Left kidney (tissue), 2 donors: ENCODE results near the gene LAMB3. TPM values are rescaled to one million over a fixed set of nuclear protein-coding genes. Genes with fewer than 3 reads are reported as not detected.

ENCODE experiments used
- DNase-seq: peaks from one replicate; pipeline ENCODE4 v3.0.0-alpha.2; 2013
- polyA plus RNA-seq: library from polyadenylated mRNA; unstranded; fragments of 120-200 nt; gene quantifications from one replicate; pipeline ENCODE4 v1.2.1, GENCODE V29; 2013; ENCODE audit not compliant: insufficient read length

Gene LAMB3
- polyA plus RNA-seq, 1 donor, result 0.58 TPM

DNA sequence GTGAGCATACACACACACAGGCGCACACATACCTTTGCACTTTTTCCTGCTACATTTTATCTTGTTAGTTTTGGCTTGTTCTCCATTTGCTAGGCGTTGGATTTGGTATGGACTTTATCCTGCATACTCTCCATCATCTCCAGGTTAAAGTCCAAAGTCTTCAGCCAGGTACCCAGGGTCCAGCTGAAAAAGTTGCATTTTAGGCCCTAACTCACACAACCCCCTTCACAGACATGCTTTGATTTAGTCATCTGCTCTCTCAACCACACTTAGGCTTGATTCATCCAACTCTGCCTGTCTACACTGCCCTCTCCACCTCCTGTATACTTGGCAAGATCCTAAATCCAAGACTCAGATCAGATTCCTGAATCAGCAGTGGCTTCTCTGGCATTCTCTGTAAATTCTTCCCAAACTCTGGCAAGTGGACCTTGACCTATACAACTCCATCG lies 10.7 kb upstream of the LAMB3 start:
- DNase-seq, result no peak

DNA sequence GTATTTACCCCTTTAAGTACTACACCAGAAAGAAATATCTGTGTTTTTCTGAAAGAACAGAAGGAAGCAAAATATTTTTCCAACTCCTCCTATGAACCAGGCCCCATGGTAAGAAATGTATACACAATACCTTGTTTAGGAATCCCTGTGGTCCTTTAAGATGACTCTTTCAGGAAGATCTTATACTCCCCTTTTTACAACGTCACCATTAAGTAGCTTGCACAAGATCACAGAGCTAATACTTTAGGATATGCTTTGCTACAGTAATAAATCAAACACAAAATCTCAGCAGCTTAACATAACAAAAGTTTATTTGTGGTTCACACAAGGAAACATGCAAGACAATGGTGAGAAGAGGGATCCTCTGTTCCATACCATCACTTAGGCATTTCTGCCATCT lies 8.8 kb upstream of the LAMB3 start:
- no peak for DNase-seq

DNA sequence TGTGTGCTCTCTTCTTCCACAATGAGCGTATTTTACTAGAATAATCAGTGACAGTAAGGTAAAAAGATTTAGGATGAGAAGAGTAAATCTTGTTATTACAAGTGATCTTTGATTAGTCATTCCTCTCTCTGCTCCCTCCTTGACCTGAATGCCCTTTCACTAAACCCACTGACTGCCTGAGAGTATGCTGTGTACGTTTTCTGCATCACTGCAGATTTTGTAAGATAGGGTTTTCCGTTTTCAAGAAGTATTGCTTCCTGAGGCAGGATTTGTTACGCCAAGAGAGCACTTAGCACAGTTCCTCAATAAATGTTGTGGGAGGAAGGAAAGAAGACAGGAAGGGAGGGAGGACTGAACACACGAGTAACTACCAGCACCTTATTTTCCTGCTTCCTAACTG lies 7.7 kb upstream of the LAMB3 start:
- DNase-seq, result no peak

DNA sequence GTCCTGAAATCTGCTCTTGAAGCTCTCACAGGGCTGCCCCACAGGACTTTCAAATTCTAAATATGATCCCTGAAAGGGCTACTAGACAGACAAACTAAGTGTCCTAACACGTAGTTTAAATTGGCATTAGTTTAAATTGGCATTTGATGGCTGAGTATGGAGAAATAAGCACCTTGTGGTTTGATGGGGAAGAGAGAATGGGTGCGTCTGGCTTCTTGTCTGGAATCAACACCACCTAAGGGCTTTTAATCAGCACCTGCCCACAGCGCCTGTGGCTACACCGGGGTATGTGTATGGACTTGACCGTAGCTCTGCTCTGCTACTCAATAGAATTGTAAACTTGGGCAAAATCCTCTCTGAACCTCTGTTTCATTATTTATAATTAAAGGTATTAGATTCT lies 5.7 kb upstream of the LAMB3 start:
- no peak for DNase-seq

DNA sequence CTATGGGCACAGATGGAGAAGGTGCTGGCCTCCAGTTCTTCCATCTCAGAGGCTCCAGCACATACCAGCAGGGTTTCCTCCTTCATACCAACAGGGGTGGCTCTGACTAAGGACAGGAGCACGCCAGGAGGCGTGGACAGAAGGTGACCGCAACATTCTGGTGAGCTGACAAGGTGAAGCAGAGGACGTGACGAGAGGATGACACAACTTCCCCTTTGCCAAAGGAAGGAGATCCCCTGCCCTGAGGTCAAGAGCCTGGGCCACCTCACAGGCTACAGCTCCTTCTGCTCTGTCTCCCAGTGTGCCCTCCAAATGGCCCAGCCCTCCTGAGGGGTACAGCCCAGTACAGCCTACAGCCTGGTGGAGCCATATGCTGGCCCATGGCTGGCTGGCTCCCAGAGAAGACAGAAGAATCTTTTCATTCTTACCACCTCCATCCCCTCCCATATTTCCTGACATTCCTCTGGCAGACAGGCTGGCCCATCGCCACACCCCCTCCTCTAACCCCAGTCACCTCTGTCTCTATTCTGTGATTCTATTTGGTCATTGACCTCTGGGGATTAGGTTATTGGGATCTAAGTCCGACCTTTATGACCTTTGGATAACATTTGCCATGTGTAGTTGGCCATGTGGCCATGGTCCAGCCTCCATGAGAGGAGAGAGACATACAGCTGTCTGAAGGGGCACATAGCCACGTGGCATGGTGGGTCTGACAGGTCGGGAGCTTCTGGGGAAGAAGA lies 5.1 kb upstream of the LAMB3 start:
- no peak for DNase-seq

DNA sequence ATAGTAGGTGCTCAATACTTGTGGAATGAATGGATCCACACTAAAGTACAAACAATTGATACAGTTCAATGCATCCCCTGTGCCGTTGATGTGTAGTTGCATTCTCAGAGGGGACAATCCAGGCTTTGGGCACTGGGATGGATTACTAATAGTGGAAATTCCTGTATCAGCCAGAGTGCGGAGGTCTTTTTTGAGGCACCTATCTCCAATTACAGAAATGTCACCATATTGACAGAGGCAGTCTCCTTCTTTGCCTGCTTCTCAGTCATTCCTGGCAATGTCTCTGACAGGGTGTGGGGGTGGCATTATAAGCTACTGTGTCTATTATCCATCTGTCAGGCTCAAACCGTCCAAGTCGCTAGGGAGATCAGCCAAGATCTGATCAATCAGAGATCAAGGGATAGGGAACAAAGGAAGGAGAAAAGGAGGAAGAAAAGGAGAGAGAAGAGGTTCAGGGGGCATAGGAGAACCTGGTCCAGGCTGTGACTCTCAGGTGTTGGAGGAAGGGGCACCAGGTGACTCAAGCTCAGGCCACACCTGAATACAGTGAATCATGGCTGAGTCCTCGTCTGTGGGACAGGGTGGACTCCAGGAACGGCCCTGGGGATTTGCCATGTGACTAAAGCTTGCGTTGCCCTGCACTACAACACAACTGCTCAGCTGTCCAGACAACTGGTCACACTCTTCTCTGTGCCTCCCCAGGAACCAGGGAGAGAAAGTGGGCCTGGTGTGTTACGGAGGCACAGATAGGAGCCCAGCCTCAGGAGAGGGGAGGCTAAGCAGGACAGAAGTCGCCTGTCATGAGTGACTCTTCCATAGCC lies 3.4 kb upstream of the LAMB3 start:
- no peak for DNase-seq

DNA sequence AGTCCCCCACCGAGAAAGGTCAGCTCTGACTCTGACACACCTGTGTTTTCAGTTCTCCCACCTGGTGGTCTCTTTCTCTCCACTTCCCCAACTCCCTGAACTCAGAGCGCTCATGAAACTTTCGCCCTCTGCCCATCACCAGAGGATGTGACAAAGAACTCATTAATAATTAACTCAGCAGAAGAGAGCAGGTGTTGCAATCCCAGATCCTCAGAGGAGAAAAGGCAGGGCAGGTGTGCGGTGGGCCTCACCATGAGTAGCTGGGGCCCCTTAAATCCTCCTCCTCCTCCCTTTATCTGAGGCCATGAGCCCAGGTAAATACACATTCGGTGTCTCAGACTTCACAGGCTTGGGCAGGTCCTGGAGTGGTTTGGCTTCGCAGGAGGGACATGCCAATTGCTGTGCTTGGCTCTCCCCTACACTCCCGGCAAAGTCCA lies 1.7 kb upstream of the LAMB3 start:
- no peak for DNase-seq

DNA sequence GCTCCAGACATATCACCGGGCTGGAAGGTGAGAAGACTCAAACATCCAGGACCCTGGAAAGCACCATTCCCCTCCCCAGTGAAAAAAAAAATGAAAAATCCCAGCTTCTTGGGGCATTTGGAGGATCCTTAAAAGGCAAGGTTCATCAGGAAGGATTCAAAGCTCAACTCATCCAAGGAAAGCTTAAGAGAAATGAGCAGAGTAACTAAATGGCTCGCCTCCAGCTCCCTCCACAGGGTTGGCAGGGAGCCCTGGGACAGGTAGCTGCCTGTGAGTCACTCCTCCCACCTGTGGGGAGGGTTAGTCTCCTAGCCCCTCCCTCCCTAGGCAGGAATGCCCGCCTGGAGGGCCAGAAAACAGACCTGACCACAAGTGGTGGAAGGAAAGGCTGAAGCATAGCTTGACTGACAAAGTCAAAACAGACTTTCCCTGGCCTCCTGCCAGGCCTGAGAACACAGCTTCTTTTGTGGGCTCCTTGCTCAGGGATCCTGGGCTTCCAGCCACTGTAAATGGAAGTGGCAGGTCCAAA lies 712 bp upstream of the LAMB3 start:
- peak; percentile 56 for DNase-seq

DNA sequence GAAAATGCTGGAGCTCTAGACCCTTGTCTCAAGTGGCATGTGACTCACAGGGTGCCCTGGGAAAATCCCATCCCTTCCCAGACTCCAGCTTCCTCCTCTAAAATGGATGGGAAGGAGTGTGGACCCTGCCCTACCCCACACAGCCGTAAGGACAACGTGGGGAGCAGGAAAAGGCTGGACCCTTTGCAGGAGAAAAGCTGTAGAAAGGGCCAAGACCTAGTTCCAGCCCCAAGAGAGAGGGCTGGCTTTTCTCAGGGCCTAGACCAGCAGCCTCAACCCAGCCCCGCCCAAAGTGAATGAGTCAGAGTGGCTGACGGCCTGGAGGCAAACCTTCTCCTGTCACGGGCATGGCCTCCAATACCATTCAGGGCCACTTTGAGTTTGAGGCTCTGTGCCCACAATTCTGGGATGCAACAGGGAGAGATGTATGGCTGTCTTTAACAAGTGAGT lies 1.1 kb downstream of the LAMB3 start:
- no peak for DNase-seq

DNA sequence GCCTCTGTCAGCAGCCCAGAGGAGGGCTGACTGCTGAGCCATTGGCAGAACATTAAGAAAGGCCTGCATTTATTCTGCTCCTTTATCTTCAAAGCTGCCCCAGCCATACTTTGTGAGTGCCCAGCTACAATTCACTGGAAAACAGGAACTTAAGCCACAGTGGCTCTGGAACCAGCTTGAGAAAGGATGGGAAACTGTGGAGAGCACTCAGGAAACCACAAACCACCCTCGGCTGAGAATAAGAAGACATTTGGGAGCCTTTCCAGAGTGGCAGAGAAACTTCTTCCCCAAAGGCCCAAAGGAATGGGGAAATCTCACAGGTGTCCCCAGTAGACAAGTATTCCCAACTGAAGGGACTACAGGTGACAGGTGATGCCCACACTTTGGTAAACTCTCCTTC lies 1.8 kb downstream of the LAMB3 start:
- no peak for DNase-seq

DNA sequence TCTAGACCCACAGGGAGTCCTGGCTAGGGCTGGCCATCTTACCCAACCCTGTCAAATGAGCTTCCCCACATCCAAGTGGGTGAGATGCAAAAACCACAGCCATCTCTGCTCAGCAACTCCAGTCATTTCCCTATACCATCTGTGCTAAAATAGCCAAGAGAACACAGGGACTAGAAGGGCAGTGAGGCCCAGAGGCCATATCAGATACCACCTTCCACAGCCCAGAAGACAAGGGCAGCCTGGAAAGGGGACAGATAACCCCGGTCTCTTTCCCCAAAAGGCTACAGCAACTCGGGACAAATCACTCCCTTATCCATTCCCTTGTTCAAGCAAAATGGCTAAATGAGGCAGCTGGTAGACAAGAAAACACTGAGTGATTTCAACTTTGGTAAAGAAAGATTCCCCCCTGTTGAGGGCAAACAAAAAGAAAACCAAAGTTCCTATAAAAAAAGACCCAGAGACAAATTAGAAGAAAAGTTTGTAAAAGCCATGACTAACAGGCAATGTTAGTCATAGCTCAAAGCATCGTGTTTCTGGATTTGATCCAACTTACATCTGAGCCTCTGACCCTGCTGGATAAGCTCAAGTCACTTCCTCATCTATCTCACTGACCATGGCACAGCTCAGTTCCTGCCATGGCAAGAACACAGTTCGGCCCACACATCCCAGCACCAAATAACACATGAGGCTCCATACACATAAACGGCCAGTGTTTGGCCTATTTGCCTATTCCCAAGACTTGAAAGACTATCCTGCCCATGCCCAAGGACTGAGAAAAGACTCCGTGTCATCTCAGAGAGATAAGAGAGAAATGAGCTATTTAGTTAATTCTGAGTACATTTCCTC lies 3.1 kb downstream of the LAMB3 start:
- no peak for DNase-seq

DNA sequence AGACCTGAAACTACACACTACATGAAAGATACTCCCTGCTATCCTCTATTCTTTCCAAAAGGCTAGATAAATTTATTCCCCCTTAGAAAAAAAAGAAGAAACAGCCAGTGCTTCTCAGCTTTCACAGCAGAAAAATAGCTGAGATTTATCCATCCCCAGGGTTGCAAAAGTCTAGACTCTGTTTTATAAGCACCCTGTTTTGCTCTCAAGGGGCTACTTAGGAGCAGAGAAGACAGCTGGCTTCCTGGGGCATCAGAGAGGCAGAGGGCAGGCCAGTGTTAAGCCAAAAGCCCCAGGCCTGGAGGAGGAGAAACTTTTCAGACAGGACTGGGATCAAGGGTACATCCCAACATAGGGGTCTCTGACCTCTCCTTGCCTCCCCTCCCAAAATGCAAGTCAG lies 3.9 kb downstream of the LAMB3 start:
- no peak for DNase-seq

DNA sequence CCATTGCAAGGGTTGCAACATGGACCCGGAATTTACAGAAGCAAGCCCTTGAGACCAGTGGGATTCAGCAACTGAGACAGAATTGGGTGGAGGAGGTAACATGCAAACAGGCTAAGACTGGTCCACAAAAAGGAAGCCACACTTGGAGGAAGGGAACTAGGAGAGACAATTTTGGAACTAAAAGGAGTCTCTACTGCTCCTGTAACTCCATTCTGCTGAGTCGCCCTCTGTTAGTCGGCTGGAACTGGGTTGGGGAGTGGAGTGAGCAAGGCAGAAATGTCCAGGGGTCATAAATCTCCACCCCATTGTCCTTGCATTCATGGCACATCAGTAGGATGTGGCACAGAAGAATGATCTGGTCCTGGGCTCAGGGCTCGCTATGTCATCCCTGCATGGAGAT lies 5.1 kb downstream of the LAMB3 start:
- no peak for DNase-seq

DNA sequence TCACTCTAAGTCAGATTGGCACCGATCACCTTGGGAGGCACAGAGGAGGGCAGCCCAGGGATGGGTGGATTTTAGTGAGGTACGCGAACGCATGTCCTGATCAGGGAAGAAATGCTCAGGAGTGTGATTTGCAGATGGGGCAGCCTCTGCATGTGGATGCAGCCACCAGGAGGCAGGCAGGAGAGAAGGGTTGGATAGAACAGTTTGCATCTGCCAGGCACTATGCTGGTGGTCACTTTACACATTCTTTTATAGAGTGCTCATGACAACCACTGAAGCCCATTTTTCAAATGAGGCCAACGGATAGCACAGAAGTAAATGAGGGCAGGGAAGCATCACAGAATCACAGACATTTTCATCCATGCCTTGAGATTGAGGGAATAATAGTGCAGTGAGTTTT lies 5.7 kb downstream of the LAMB3 start:
- DNase-seq, result no peak

DNA sequence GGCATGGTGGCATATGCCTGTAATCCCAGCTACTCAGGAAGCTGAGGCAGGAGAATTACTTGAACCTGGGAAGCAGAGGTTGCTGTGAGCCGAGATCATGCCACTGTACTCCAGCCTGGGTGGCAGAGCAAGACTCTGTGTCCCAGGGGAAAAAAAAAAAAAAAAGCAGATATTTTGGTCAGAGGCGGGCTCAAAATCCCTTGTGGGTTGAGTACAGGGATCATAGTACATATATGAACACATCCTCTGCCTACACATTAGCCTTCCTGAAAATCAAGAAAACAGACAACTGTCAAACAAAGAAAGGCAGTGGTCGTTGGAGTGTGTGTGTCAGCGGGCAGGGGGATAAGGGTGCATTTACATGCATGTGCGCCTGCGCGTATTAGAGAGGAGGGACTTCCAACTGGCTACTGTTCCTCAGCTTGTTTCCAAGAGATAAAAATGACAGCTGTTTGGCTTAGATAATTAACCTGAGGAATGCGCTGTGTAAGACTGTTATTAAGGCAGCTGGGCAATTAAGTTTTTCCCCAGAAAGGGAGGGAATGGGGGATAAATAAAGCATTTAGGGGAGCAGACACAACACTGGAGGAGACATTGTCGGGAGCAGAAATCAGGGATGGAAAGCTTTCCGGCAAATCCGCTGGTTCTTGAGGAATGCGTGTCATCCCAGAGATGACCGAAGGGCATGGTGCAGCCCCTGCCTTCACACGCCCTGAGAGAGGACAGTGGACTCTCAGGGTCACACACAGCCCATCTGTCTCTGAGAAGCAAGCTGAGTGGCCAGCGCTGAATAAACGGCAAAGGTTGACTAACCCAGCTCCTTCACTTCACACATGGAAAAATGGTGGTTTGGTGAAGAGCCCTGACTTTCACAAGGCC lies 6.4 kb downstream of the LAMB3 start:
- no peak for DNase-seq

DNA sequence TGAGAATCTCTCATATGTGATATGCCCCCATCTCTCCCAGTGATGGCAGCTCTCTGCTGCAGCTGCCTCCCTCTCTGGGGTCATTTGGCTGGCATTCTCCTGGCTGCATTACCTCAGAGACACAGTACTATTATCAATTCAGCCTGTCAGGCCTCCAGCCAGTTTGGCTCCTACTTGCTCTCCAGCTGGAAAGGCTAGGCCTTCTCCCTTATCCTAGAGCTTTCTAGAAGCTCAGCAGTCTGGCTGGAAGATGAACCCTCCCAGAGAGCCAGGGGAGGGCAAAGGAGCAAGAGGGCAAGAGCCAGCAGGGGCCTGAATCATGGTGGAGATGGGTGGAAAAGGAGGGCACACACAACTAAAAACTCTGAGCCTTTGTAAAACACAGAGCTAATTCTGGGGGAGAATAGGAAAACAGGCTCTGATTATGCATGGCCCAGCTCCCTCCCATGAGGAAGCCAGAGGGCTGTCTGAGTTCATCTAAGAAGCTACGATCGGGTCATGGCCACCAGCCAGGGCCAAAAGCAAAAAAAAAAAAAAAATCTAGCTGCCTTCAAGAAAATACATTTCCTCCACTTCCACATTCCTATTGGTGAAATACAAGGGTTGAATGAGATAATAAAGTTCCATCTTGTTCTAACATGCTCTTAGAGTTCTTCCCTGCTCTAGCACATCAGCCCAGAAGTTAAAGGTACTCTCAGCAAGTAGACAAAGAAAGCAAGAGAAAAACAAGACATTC lies 8.8 kb downstream of the LAMB3 start:
- DNase-seq, result no peak

DNA sequence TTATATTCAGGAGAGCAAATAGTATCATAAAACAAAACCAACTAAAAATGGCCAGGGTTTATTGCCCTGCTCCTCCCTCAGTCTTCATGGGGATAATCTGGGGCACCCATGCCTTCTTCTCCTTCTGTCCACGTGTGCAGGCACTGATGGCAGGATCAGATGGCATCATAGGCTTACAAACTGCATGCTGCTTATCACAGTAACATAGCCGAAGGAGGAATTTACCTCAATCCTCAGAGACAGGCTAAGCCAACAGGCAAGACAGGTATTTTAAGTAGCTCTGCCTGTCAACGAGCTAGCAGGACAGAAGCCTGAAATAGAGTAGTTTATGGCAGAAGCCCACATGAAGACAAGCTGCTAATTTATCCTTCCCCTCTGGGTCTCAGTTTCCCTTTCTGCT lies 9.4 kb downstream of the LAMB3 start:
- no peak for DNase-seq

DNA sequence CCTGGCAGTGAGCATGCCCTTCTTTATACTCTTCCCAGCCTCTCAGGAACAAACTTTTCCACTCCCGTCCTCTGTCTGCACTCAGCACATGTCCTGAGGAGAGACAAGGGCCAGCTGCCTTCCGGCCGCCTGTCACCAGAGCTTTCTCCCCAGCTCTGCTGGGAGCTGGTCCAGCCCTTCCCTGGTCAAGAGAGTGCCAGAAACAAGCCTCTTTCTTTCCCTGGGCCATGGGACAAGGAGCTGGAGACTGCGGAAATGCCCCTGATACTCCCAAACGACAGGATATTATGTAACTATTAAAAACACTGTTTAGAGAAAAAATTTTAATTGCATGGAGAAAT lies 10.4 kb downstream of the LAMB3 start:
- DNase-seq, result peak; percentile 75

DNA sequence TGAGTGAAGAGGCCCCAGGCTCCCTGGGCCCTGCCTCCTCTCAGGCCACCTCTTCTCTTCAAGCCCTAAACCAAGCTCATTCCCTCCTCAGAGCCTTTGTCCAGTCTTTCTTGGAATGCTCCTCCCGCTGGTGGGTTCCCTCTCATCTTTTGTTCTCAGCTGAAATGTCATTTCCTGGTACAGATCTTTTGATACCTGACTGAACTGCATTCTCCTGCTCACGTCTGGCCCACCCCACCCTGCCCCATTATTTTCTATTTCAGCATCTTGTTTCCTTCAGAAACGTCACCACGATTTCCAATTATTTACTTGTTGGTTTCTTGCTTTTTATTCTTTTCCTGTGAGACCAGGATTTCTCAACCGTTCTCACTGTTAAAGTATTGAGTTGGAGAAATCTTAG lies 16.4 kb downstream of the LAMB3 start:
- no peak for DNase-seq

DNA sequence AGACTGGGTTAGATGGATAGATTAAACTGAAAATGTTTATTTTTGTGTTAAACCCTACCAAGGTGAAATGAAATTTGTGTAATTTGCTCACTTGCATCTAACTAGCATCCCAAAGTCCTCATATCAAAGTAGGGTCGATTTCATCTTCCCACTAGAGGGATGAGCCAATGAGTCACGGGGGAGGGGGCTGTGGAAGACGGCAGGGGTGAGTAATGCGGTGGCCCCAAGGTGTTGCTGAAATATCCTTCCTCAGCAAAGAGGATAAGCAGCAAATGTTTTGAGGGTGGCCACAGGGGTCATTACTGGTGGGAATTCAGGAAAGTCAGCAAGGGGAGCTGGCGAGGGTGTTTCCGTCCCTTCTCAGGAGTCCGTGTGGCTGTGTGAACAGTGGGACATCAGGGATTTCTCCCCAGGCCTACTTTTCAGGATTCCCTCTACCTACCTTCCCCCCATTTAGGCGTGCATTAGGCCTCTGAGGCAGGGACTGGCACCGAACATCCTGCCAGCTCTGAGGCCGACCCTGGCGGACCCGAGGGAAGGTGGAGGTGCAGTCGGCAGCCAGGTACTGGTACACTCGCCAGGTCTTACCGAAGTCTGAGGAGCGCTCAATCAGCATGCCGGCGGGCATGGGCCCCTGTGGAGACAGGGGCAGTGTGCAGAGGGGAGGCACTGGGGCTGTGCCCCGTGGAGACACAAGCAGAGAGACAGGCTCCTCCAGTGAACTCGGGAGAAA lies 18.1 kb downstream of the LAMB3 start:
- no peak for DNase-seq
